GM19372 (cell line): Measurements from ENCODE around the gene PABPN1L.

Experiments
- ATAC-seq: cut with Tn5 transposase; IDR thresholded peaks from one replicate; pipeline ENCODE4 v1.9.1; 2021; ENCODE audit warnings: mild to moderate bottlenecking, low read depth, moderate library complexity; ENCODE audit not compliant: unreplicated experiment

Gene PABPN1L

DNA sequence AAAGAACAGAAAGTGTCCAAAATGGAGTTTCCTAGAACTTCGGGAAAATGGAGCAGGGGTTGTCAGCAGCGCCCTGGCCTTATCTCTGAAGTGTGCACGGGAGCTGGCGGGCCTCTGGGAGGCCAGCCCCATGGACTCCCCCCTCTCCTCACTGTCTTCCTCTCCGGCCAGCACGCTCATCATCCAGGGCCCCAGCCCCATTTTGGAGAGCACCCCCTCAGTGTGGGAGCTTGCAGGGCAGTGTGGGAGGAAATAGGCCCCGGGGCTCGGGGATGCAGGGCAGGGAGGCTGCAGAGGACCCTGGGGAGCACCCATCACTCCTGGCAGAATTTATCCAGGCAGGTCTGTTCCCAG, 4.9 kb upstream of the PABPN1L start:
- no peak for ATAC-seq

- ATAC-seq: no peak
Observed at GRCh38 chr16:88870608-88871348, 4.3 kb upstream of the PABPN1L start.

GRCh38 chr16:88869673-88869980, 3.2 kb upstream of the PABPN1L start:
- no peak for ATAC-seq

GRCh38 chr16:88868974-88869672, 2.7 kb upstream of the PABPN1L start:
- ATAC-seq: no peak

- ATAC-seq: no peak
Observed at GRCh38 chr16:88867581-88868246, 1.3 kb upstream of the PABPN1L start.

DNA sequence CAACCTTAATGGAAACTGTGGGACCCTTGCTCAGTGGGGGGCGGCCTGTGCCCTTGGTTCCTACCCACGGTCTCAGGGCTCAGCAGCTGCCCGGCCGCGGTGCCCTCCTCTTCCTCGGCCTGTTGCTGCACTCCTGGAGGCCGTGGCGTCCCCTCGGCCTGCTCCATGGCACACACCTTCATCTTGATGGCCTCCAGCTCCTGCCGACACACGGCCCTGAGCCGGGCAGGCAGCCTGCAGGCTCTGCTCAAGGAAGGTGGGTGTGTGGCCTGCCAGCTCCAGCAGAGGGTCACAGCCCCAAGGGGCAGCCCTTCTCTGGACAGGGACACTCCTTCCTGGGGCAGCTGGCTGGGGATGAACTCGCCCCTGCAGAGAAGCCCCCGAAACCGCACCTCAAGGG, 718 bp downstream of the PABPN1L start:
- ATAC-seq: no peak

GRCh38 chr16:88865310-88865709, 1.1 kb downstream of the PABPN1L start:
- ATAC-seq: no peak

GRCh38 chr16:88864521-88864920, 1.9 kb downstream of the PABPN1L start:
- no peak for ATAC-seq

DNA sequence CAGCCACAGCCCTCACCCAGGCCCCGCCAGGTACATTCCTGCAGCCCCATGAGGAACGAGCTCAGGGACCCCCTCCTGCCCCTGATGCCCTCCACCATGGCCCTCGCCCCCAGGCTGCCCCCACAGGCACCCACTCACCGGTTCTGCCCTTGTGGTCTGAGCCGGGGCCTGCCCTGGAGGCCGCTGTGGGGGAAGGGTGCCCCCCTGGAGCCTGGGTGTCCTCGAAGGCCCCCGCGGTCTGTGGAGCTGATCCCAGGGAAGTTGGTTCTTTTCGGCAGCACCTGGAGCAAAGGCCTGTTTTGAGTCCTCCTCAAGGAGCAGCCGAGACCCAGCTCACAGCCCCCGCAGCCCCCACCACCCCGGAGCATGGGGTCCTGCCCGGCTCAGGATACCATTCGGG, 2.4 kb downstream of the PABPN1L start:
- ATAC-seq: no peak

- ATAC-seq: no peak
Observed at GRCh38 chr16:88863426-88863825, 3.0 kb downstream of the PABPN1L start.

- ATAC-seq: no peak
Observed at GRCh38 chr16:88862968-88863367, 3.5 kb downstream of the PABPN1L start.

DNA sequence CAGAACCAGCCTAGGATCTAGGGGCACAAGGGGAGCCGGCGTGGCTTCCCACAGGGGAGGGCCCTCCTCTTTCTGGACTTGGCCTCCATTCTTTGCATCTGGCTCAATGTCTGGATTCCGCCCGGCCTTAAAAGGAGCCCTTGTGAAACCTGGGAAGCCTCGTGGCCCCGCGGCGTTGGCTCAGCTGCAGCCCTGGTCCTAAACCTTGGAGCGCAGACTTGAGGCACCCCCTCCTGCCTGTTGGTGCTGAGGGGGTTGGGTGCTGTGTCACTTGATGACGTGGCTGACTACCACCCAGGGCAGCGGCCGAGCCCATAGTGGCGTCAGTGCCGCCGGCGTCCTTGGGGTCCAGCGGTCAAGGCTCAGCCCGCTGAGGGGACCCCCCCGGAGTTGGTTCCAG, 5.1 kb downstream of the PABPN1L start:
- ATAC-seq: no peak

- no peak for ATAC-seq
Observed at GRCh38 chr16:88859381-88860091, 6.9 kb downstream of the PABPN1L start.

DNA sequence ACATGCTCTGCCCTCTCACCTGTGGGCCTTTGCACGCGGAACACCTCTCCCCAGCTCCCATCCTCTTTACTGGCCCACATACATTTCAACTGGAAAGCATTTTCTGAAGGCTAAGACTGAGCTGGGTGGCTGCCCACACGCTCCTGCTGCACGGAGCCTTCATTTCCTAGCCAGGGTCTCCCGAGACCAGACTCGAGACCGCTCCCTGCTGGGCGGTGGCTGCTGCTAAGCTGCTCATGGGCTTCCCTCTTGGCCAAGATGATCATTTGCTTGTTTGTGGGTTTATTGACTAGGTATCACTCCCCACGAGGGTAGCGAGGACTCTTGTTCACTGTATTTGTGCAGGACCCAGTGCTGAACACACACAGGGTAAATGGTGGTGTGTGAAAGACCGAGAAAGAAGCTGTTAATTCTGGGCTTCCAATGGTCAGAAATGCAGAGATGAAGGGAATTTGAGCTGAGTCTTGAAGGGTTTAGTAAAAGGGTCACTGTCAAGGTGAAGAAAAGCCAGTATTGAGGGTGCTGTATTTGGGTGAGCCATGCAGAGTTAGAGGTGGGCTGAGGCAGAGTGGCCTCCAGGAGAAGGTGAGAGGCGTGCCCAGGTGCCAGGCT, 8.6 kb downstream of the PABPN1L start:
- ATAC-seq: peak; percentile 21

GRCh38 chr16:88856828-88857727, 9.4 kb downstream of the PABPN1L start, which contains the start of the genes GALNS and TRAPPC2L:
GALNS (minus strand) TSS chr16:88856947; CDS start chr16:88856877, 70 bp downstream.
TRAPPC2L (plus strand) TSS chr16:88857127; CDS start chr16:88857151, 24 bp downstream.
- peak; percentile 76 for ATAC-seq

- ATAC-seq: no peak
Observed at GRCh38 chr16:88856122-88856827, 10.2 kb downstream of the PABPN1L start.

DNA sequence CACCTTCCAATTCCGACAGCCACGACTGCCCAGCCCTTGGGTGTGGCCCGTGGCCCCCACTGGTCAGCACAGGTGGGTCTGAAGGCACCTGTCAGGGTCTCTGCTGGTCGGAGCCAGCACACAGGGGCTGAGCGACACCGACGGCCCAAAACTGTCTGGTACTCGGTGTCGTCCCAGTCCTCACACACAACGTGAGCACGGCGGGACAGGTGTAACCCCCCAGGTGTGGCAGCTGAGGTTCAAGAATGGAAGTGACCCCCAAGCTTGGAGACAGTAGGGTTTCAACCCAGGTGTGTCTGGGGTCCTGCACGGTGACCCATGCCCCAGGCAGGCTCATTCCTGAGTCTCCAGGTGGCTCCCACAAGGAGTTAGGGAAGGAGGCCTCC, 10.7 kb downstream of the PABPN1L start:
- ATAC-seq: no peak

GRCh38 chr16:88855176-88855575, 11.3 kb downstream of the PABPN1L start:
- ATAC-seq: no peak
